Tibial nerve (tissue), 4 donors: Measurements from ENCODE around the gene AGBL1.

ENCODE experiments used
- CTCF ChIP-seq, 5 experiments: fragments of 200-600 bp in 3 of 5; fragments of 450-650 bp in 2 of 5; sonication (generic) in 3 of 5; IDR thresholded peaks; one replicate each; pipeline ENCODE4 v1.5.1; 2016 to 2019; ENCODE audit warnings: antibody characterized with exemption in 5 of 5, mild to moderate bottlenecking in 3 of 5, moderate library complexity in 2 of 5
- EP300 ChIP-seq, 2 donors: sonication (generic); formaldehyde crosslinking; IDR thresholded peaks; one replicate each; pipeline ENCODE4 v1.6.1; 2017; ENCODE audit warnings: antibody characterized with exemption in 2 of 2, mild to moderate bottlenecking in 1 of 2
- POLR2A ChIP-seq, 2 donors: fragments of 450-650 bp; IDR thresholded peaks; one replicate each; pipeline ENCODE4 v1.6.1; 2017; ENCODE audit warnings: antibody characterized with exemption in 2 of 2, mild to moderate bottlenecking in 2 of 2, moderate library complexity in 2 of 2

GRCh38 chr15:86759800-86760523 lies 680.3 kb downstream of the AGBL1 start:
- TF ChIP-seq POLR2A (IDR thresholded peaks at IDR 0.05): no peak
- TF ChIP-seq CTCF (IDR thresholded peaks at IDR 0.05): no peak
- TF ChIP-seq EP300 (IDR thresholded peaks at IDR 0.05): no peak
